GM23338 (cell line): ENCODE results near the gene TBC1D32.

Experiments used
- EZH2phosphoT487 ChIP-seq: fragments of 200-600 bp; sonication (generic); IDR thresholded peaks from one replicate; pipeline ENCODE4 v1.8.1; 2018; ENCODE audit warnings: antibody characterized with exemption; ENCODE audit not compliant: unreplicated experiment
- JUNB ChIP-seq: IDR thresholded peaks from one replicate; pipeline ENCODE4 v1.6.1; 2016; ENCODE audit warnings: antibody characterized with exemption; ENCODE audit not compliant: unreplicated experiment
- POLR2AphosphoS5 ChIP-seq: IDR thresholded peaks from 2 replicates; pipeline ENCODE4 v1.6.1; 2016; ENCODE audit warnings: antibody characterized with exemption, low read depth
- TF ChIP-seq, protein P1 (sequence below), 2 experiments: fragments of 200-600 bp in 1 of 2; sonication (generic) in 1 of 2; conservative IDR thresholded peaks; 2 replicates each; pipeline versions ENCODE4 v1.5.1 to v1.6.1; 2016 to 2017; ENCODE audit warnings: antibody characterized with exemption in 2 of 2, low read depth in 2 of 2, mild to moderate bottlenecking in 2 of 2, moderate library complexity in 1 of 2

DNA sequence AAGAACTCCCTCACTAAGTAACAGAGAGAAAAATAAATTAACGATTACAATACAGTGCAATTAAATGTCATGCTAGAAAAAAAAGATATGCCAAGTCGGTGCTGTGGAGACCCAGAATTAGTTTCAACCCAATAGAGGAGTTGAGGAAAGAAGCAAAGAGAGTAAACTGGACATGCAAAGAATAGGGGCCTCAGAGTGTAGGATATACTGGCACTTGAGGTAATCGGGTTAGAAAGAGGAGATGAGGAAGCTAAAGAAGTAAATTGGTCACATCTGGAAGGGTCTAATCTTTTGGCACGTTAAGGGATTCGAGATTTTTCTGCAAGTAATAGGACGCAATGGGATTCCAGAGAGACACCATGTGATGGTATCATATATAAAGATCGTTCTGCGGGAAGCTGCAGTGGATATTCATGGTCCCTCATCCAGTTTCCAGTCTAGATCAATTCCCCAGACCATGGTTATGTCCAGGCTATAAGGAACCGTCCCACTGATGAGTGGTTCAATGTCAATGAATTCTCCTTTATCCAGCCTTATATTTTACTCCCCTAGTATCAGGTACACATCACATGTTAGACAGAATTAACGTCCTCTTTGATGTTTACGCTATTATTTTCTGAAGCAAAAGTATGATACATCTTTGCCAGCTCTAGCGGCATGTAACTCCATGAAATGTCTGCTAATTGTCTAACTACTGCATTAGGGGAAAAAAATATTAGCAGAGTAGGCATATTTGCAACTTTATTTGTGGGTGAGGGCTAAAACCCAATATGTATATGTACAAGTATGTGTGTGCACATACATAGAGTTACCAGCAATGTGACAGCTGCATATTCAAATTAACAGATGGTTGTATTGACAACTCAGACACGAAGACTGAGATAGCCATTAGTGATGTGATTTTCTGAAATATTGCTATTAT, 1.1 kb upstream of the TBC1D32 start:
- TF ChIP-seq EZH2phosphoT487 (no peak), POLR2AphosphoS5 (no peak), JUNB (no peak)
- TF ChIP-seq, protein P1, sequence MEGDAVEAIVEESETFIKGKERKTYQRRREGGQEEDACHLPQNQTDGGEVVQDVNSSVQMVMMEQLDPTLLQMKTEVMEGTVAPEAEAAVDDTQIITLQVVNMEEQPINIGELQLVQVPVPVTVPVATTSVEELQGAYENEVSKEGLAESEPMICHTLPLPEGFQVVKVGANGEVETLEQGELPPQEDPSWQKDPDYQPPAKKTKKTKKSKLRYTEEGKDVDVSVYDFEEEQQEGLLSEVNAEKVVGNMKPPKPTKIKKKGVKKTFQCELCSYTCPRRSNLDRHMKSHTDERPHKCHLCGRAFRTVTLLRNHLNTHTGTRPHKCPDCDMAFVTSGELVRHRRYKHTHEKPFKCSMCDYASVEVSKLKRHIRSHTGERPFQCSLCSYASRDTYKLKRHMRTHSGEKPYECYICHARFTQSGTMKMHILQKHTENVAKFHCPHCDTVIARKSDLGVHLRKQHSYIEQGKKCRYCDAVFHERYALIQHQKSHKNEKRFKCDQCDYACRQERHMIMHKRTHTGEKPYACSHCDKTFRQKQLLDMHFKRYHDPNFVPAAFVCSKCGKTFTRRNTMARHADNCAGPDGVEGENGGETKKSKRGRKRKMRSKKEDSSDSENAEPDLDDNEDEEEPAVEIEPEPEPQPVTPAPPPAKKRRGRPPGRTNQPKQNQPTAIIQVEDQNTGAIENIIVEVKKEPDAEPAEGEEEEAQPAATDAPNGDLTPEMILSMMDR (conservative IDR thresholded peaks at IDR 0.05; ENCODE audit: low read depth in 2 of 2): no peak
